Measurements from ENCODE around the gene CTNNA1. TPM values are rescaled to one million over a fixed set of nuclear protein-coding genes. Genes with fewer than 3 reads are reported as not detected.
A peak's percentile ranks its signal among the peaks of the same experiment; 100 is the strongest.
"Not testable (repeated sequence)": the region's sequence is repeated elsewhere in the genome, so short reads cannot be mapped to it uniquely, and the experiment has no call there.

Gene CTNNA1
- total RNA-seq, 1 donor from 2014 or later: 361 TPM

DNA sequence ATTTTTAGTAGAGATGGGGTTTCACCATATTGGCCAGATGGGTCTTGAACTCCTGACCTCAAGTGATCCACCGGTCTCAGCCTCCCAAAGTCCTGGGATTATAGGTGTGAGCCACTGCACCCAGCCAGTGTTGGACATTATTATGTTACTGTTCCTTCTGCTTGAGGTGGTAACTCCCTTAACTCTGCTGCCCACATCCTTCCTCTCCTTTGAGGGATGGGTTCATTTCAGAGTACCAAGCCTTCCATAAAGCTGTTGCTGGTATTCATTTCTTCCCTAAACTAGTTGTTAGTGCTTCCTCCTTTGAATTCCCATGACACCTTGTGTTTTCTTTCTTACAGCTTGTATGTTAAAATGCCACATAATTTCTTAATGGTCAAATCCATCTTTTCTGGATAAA, 54.0 kb downstream of the CTNNA1 start:
- DNase-seq (no peak), ATAC-seq (peak in 1 of 2 donors; percentile 18)
- Histone ChIP-seq H3K9me3 (no peaks in the 10 kb centered on the region), H3K27me3 (ENCODE audit: low read depth) (no peaks in the 10 kb centered on the region), H3K4me1 (peaks cover 12% of the 10 kb centered on the region), H3K27ac (no peak overlapping the region), H3K36me3 (peaks cover 10% of the 10 kb centered on the region), H3K4me3 (no peak overlapping the region)
- TF ChIP-seq CTCF (IDR thresholded peaks at IDR 0.05): no peak
- intact Hi-C loops (cut with DNase I): no loop called here

DNA sequence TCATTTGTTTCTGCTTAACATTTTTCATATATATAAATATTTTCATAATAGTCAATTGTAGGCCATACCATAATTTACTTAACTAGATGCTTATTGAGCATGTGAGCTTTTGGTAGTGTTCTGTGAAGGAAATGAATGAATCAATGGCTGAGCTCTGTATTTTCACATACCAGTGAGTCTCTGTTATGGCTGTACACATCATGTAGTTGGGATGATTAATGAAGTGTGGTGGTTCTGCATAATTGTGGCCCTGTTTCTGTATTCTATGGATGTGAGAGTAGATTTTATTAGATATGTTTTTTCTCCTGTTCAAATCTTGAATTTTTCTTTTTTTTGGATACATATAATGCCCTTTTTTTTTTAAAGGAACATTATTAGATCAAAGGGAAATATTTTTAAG, 56.2 kb downstream of the CTNNA1 start:
- Histone ChIP-seq H3K4me3 (no peak overlapping the region), H3K9me3 (no peaks in the 10 kb centered on the region), H3K4me1 (peaks cover 12% of the 10 kb centered on the region), H3K27me3 (ENCODE audit: low read depth) (no peaks in the 10 kb centered on the region), H3K27ac (no peak overlapping the region), H3K36me3 (peaks cover 32% of the 10 kb centered on the region)
- TF ChIP-seq CTCF (IDR thresholded peaks at IDR 0.05): no peak
- ATAC-seq: no peak
- no peak for DNase-seq
- intact Hi-C loops (cut with DNase I): no loop called here

DNA sequence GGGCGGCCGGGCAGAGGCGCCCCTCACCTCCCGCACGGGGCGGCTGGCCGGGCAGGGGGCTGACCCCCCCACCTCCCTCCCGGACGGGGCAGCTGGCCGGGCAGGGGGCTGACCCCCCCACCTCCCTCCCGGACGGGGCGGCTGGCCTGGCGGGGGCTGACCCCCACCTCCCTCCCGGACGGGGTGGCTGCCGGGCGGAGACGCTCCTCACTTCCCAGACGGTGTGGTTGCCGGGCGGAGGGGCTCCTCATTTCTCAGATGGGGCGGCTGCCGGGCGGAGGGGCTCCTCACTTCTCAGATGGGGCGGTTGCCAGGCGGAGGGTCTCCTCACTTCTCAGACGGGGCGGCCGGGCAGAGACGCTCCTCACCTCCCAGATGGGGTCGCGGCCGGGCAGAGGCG, 57.6 kb downstream of the CTNNA1 start:
- H3K27ac ChIP-seq; intact Hi-C loops (cut with DNase I); H3K27me3 ChIP-seq (ENCODE audit: low read depth); H3K9me3 ChIP-seq; H3K4me3 ChIP-seq; DNase-seq; ATAC-seq: not testable (repeated sequence)
- peaks cover 12% of the 10 kb centered on the region for H3K4me1 ChIP-seq
- H3K36me3 ChIP-seq: peaks cover 47% of the 10 kb centered on the region

DNA sequence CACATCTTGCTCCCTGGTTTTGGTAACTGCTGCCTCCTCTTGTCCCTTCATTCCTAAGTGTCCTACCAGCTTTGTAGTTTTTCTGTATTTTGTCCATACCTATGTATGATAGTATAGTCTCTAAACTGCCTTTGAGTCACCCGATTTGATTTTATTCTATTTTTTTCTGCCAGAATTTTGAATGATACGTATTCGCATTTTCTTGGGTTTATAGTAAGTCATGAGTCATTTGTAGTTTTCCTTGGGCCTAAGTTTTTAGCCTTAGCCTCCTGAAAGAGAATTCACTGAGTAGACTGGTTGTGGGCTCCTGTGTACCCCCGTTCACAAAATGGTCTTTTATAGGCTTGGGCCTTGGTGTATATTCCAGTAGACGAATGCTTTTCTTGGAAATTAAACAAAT, 62.3 kb downstream of the CTNNA1 start:
- no peak for ATAC-seq
- H3K27ac ChIP-seq: no peak overlapping the region

DNA sequence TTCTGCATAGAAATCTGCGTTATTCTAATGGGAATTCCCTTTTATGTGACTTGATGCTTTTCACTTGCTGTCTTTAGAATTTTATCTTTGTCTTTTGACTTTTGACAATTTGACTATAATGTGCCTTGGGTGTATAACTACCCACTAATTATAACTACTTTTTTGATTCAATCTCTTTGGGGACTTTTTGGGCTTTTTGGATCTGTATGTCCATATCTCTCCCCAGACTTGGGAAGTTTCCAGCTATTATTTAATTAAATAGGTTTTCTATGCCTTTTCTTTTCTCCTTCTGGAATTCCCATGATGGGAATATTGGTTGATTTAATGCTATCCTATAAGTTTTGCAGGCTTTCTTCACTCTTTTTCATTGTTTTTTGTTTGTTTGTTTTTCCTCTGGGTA, 64.0 kb downstream of the CTNNA1 start:
- peaks cover 44% of the 10 kb centered on the region for H3K36me3 ChIP-seq

More for the DNA sequence above, 62.3 kb downstream of the CTNNA1 start:
- DNase-seq: no peak
- Histone ChIP-seq H3K9me3 (no peaks in the 10 kb centered on the region), H3K36me3 (peaks cover 48% of the 10 kb centered on the region), H3K4me1 (peaks cover 8% of the 10 kb centered on the region), H3K4me3 (no peak overlapping the region), H3K27me3 (ENCODE audit: low read depth) (no peaks in the 10 kb centered on the region)
- intact Hi-C loops (cut with DNase I): no loop called here
- no peak for TF ChIP-seq CTCF (IDR thresholded peaks at IDR 0.05)

GRCh38 chr5:138819081-138819480, 65.9 kb downstream of the CTNNA1 start:
- no peak for TF ChIP-seq CTCF (IDR thresholded peaks at IDR 0.05)
- ATAC-seq: peak in 1 of 2 donors; percentile 15
- no peak for DNase-seq
- intact Hi-C loops (cut with DNase I): no loop called here
- Histone ChIP-seq H3K27me3 (ENCODE audit: low read depth) (no peaks in the 10 kb centered on the region), H3K4me3 (no peak overlapping the region), H3K36me3 (peaks cover 25% of the 10 kb centered on the region), H3K27ac (no peak overlapping the region), H3K4me1 (peaks cover 17% of the 10 kb centered on the region), H3K9me3 (no peaks in the 10 kb centered on the region)

More for the DNA sequence above, 64.0 kb downstream of the CTNNA1 start:
- no peaks in the 10 kb centered on the region for H3K9me3 ChIP-seq
- ATAC-seq: no peak
- DNase-seq: no peak
- H3K27ac ChIP-seq: no peak overlapping the region
- H3K27me3 ChIP-seq (ENCODE audit: low read depth): no peaks in the 10 kb centered on the region
- TF ChIP-seq CTCF (IDR thresholded peaks at IDR 0.05): no peak
- H3K4me1 ChIP-seq: peaks cover 17% of the 10 kb centered on the region
- intact Hi-C loops (cut with DNase I): no loop called here
- H3K4me3 ChIP-seq: no peak overlapping the region
